ENCODE results near the gene HLX. TPM values are rescaled to one million over a fixed set of nuclear protein-coding genes. Genes with fewer than 3 reads are reported as not detected.
A peak's percentile ranks its signal among the peaks of the same experiment; 100 is the strongest.

The HLX gene
- polyA plus RNA-seq, 1 of the 3 experiments (the other 2 are of a cell fraction): 21.4 TPM

DNA sequence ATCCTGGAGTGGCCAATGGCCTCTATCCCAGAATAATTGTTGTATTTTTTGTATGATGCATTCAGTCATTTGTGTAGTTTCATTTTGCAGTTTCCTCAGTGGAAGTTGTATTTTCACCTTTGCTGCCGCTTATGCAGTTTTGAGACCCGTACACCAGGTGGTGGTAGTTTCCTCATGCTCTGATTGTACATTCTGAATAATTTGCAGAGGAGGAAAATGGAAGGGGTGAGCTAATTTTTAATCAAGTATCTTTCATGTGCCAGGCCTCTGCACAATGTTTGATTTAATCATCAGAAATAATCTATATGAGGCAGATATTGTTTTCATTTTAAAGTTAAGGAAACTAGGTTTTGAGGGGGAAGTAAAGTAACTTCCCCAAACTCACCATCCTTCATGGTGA lies 29.5 kb downstream of the HLX start:
- WGBS (ENCODE audit: low lambda C conversion rate): 80% methylated on average over 2 of the region's 2 CpGs
- no peaks in the 10 kb centered on the region for H3K36me3 ChIP-seq (replicated peaks in 1 of 2; ENCODE audit: control insufficient read depth in 1 of 2, insufficient read depth in 2 of 2, low read length in 1 of 2)
- no peak overlapping the region for H3K9ac ChIP-seq
- ChIA-PET CTCF (interaction anchor here (0.7 to 5.5 kb wide), 19 partner anchors 11 to 1546 kb away, joined by 3 to 63 read pairs (median 5); no protein-coding TSS in a partner anchor), POLR2A (no interaction called here)
- no peak overlapping the region for H3K4me2 ChIP-seq
- no peaks in the 10 kb centered on the region for H3K27me3 ChIP-seq (ENCODE audit: insufficient read depth)
- no peaks in the 10 kb centered on the region for H3F3A ChIP-seq (replicated peaks; ENCODE audit: insufficient read depth)
- no peak overlapping the region for H2AFZ ChIP-seq (ENCODE audit: low read depth)
- H3K9me3 ChIP-seq: no peaks in the 10 kb centered on the region
- H3K4me3 ChIP-seq (ENCODE audit: low read depth in 2 of 2, low read length in 1 of 2): no peak overlapping the region; a peak in 1 of 4 replicates
- H3K79me2 ChIP-seq (ENCODE audit: insufficient read depth): no peaks in the 10 kb centered on the region
- DNase-seq: no peak
- no peaks in the 10 kb centered on the region for H4K20me1 ChIP-seq (ENCODE audit: insufficient read depth)
- no peak overlapping the region for H3K27ac ChIP-seq (ENCODE audit: low read depth in 2 of 2, low read length in 1 of 2)
- peaks cover 0 to 8% of the 10 kb centered on the region in 2 experiments; a peak in 1 of 4 replicates for H3K4me1 ChIP-seq (ENCODE audit: control insufficient read depth in 1 of 2, insufficient read depth in 2 of 2, low read depth in 1 of 2, low read length in 1 of 2)
- TF ChIP-seq, protein P1, sequence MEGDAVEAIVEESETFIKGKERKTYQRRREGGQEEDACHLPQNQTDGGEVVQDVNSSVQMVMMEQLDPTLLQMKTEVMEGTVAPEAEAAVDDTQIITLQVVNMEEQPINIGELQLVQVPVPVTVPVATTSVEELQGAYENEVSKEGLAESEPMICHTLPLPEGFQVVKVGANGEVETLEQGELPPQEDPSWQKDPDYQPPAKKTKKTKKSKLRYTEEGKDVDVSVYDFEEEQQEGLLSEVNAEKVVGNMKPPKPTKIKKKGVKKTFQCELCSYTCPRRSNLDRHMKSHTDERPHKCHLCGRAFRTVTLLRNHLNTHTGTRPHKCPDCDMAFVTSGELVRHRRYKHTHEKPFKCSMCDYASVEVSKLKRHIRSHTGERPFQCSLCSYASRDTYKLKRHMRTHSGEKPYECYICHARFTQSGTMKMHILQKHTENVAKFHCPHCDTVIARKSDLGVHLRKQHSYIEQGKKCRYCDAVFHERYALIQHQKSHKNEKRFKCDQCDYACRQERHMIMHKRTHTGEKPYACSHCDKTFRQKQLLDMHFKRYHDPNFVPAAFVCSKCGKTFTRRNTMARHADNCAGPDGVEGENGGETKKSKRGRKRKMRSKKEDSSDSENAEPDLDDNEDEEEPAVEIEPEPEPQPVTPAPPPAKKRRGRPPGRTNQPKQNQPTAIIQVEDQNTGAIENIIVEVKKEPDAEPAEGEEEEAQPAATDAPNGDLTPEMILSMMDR (IDR thresholded peaks at IDR 0.05): peak; percentile 60
- TF ChIP-seq RAD21 (IDR thresholded peaks at IDR 0.05; ENCODE audit: low read length) (peak; percentile 83), SMC3 (IDR thresholded peaks at IDR 0.05; ENCODE audit: low read depth, low read length) (peak; percentile 81), POLR2AphosphoS5 (IDR thresholded peaks at IDR 0.05; ENCODE audit: low read depth, low read length) (no peak)
- no peaks in the 10 kb centered on the region for H3K9me2 ChIP-seq

DNA sequence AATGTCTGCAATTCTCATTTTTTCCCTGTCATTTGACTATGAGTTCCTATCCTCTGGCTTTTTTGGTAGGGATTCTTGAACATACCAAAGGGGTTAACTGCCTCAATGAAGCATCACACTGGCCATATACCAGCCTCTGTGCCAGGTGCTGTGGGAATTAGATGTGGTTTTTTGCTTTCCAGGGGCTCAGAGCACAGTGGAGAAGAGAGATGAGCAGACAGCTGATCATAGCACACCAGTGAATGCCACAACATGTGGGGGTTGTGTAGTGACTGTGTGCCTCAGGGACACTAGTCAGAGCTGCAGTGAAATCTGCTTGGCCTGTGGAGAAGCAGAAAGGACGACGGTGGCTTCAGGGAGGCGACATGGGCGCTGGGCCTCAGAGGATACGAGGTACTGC lies 30.8 kb downstream of the HLX start:
- H3K9me2 ChIP-seq: no peaks in the 10 kb centered on the region
- H3F3A ChIP-seq (replicated peaks; ENCODE audit: insufficient read depth): no peaks in the 10 kb centered on the region
- H3K79me2 ChIP-seq (ENCODE audit: insufficient read depth): no peaks in the 10 kb centered on the region
- POLR2A ChIA-PET: no interaction called here
- no peak for DNase-seq
- no peak for TF ChIP-seq RXRA (IDR thresholded peaks at IDR 0.05; ENCODE audit: borderline replicate concordance, low read depth)
- TF ChIP-seq TAF1 (IDR thresholded peaks at IDR 0.05; ENCODE audit: borderline replicate concordance, low read depth, low read length): no peak
- TF ChIP-seq, protein P2, sequence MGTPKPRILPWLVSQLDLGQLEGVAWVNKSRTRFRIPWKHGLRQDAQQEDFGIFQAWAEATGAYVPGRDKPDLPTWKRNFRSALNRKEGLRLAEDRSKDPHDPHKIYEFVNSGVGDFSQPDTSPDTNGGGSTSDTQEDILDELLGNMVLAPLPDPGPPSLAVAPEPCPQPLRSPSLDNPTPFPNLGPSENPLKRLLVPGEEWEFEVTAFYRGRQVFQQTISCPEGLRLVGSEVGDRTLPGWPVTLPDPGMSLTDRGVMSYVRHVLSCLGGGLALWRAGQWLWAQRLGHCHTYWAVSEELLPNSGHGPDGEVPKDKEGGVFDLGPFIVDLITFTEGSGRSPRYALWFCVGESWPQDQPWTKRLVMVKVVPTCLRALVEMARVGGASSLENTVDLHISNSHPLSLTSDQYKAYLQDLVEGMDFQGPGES (IDR thresholded peaks at IDR 0.05; ENCODE audit: low read depth, low read length): no peak
- TF ChIP-seq EP300 (IDR thresholded peaks at IDR 0.05; ENCODE audit: borderline replicate concordance in 1 of 2, low read depth in 1 of 2, low read length in 1 of 2): no peak
- TF ChIP-seq GABPA (IDR thresholded peaks at IDR 0.05; ENCODE audit: low read depth): no peak
- TF ChIP-seq JUND (IDR thresholded peaks at IDR 0.05): no peak
- TF ChIP-seq FOSL2 (IDR thresholded peaks at IDR 0.05; ENCODE audit: borderline replicate concordance, low read depth): no peak
- no peak for TF ChIP-seq RAD21 (IDR thresholded peaks at IDR 0.05; ENCODE audit: low read length)
- TF ChIP-seq, protein P3, sequence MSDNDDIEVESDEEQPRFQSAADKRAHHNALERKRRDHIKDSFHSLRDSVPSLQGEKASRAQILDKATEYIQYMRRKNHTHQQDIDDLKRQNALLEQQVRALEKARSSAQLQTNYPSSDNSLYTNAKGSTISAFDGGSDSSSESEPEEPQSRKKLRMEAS (IDR thresholded peaks at IDR 0.05; ENCODE audit: low read depth): no peak
- TF ChIP-seq YY1 (IDR thresholded peaks at IDR 0.05; ENCODE audit: low read depth): no peak
- TF ChIP-seq, protein P4, sequence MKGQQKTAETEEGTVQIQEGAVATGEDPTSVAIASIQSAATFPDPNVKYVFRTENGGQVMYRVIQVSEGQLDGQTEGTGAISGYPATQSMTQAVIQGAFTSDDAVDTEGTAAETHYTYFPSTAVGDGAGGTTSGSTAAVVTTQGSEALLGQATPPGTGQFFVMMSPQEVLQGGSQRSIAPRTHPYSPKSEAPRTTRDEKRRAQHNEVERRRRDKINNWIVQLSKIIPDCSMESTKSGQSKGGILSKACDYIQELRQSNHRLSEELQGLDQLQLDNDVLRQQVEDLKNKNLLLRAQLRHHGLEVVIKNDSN (IDR thresholded peaks at IDR 0.05; ENCODE audit: borderline replicate concordance, low read depth): no peak
- no peak for TF ChIP-seq SIN3A (IDR thresholded peaks at IDR 0.05; ENCODE audit: borderline replicate concordance, low read depth, low read length)
- TF ChIP-seq TCF12 (IDR thresholded peaks at IDR 0.05): no peak
- no peak overlapping the region for H3K9ac ChIP-seq
- H3K27me3 ChIP-seq (ENCODE audit: insufficient read depth): no peaks in the 10 kb centered on the region
- no peak overlapping the region for H3K4me3 ChIP-seq (ENCODE audit: low read depth in 2 of 2, low read length in 1 of 2)
- peaks cover 0 to 8% of the 10 kb centered on the region in 2 experiments; a peak in 1 of 4 replicates for H3K4me1 ChIP-seq (ENCODE audit: control insufficient read depth in 1 of 2, insufficient read depth in 2 of 2, low read depth in 1 of 2, low read length in 1 of 2)
- H3K36me3 ChIP-seq (replicated peaks in 1 of 2; ENCODE audit: control insufficient read depth in 1 of 2, insufficient read depth in 2 of 2, low read length in 1 of 2): no peaks in the 10 kb centered on the region
- no peak overlapping the region for H3K4me2 ChIP-seq
- no peak overlapping the region for H2AFZ ChIP-seq (ENCODE audit: low read depth)
- H3K27ac ChIP-seq (ENCODE audit: low read depth in 2 of 2, low read length in 1 of 2): no peak overlapping the region
- CTCF ChIA-PET: interaction anchor here (1.8 to 5.5 kb wide), 2 partner anchors 34 to 292 kb away, joined by 3 to 63 read pairs; no protein-coding TSS in a partner anchor
- H3K9me3 ChIP-seq: no peaks in the 10 kb centered on the region
- 73% methylated on average over 5 of the region's 5 CpGs for WGBS (ENCODE audit: low lambda C conversion rate)
- no peaks in the 10 kb centered on the region for H4K20me1 ChIP-seq (ENCODE audit: insufficient read depth)

Measured in SK-N-SH (cell line).